Parathyroid adenoma (tissue), 2 donors: ENCODE results near the gene PABPC3.

Experiments used
- H2AFZ ChIP-seq: fragments of 300-600 bp; sonication (generic); one replicate; pipeline ENCODE4 v1.7.0; 2017; ENCODE audit warnings: antibody characterized with exemption, mild to moderate bottlenecking
- H3K27ac ChIP-seq: fragments of 300-600 bp; sonication (generic); one replicate; pipeline ENCODE4 v1.7.0; 2017
- H3K27me3 ChIP-seq: fragments of 300-600 bp; sonication (generic); one replicate; pipeline ENCODE4 v1.7.0; 2017; ENCODE audit warnings: low read length; ENCODE audit not compliant: control insufficient read depth, insufficient read depth
- H3K36me3 ChIP-seq: fragments of 300-600 bp; sonication (generic); one replicate; pipeline ENCODE4 v1.7.0; 2017; ENCODE audit warnings: low read length; ENCODE audit not compliant: control insufficient read depth, insufficient read depth
- H3K4me1 ChIP-seq: fragments of 300-600 bp; sonication (generic); one replicate; pipeline ENCODE4 v1.7.0; 2017; ENCODE audit warnings: control low read depth
- H3K4me2 ChIP-seq: fragments of 300-600 bp; sonication (generic); one replicate; pipeline ENCODE4 v1.7.0; 2017; ENCODE audit warnings: low read length
- H3K4me3 ChIP-seq: fragments of 300-600 bp; sonication (generic); one replicate; pipeline ENCODE4 v1.7.0; 2017; ENCODE audit warnings: low read depth, low read length
- H3K79me2 ChIP-seq: fragments of 300-600 bp; sonication (generic); one replicate; pipeline ENCODE4 v1.7.0; 2017; ENCODE audit warnings: control low read depth
- H3K9ac ChIP-seq: fragments of 300-600 bp; sonication (generic); one replicate; pipeline ENCODE4 v1.7.0; 2017; ENCODE audit warnings: mild to moderate bottlenecking
- H3K9me3 ChIP-seq: fragments of 300-600 bp; sonication (generic); one replicate; pipeline ENCODE4 v1.7.0; 2017; ENCODE audit warnings: low read length; ENCODE audit not compliant: control insufficient read depth
- TF ChIP-seq, protein P1 (sequence below): fragments of 300-600 bp; sonication (generic); IDR thresholded peaks from one replicate; pipeline ENCODE4 v1.7.0; 2017; ENCODE audit warnings: antibody characterized with exemption, mild to moderate bottlenecking
- donor health status: primary hyperparathyroidism.

Gene PABPC3

DNA sequence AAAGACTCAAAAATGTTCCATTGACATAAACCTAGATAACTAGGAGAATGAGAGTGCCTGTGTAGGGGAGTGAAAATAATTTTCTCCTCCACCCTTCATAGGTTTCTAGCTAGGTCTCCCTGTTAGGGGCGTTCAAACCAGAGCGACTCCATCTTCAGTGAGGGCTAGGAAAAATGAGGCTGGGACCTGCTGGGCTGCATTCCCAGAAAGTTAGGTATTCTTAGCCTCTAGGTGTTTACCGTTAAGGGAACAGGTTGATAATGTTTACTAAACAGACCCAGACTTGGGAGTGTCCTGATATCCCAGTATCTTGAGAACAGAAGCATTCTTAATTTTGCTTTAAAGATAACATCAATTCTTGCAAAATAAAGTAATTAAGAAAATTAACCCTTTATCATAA, 20.1 kb downstream of the PABPC3 start:
- Histone ChIP-seq H3K27ac (no peak overlapping the region), H2AFZ (no peak overlapping the region), H3K36me3 (no peaks in the 10 kb centered on the region), H3K4me3 (no peak overlapping the region), H3K9ac (no peak overlapping the region), H3K27me3 (no peaks in the 10 kb centered on the region), H3K9me3 (no peaks in the 10 kb centered on the region), H3K4me1 (no peaks in the 10 kb centered on the region), H3K4me2 (no peak overlapping the region), H3K79me2 (no peaks in the 10 kb centered on the region)
- TF ChIP-seq, protein P1, sequence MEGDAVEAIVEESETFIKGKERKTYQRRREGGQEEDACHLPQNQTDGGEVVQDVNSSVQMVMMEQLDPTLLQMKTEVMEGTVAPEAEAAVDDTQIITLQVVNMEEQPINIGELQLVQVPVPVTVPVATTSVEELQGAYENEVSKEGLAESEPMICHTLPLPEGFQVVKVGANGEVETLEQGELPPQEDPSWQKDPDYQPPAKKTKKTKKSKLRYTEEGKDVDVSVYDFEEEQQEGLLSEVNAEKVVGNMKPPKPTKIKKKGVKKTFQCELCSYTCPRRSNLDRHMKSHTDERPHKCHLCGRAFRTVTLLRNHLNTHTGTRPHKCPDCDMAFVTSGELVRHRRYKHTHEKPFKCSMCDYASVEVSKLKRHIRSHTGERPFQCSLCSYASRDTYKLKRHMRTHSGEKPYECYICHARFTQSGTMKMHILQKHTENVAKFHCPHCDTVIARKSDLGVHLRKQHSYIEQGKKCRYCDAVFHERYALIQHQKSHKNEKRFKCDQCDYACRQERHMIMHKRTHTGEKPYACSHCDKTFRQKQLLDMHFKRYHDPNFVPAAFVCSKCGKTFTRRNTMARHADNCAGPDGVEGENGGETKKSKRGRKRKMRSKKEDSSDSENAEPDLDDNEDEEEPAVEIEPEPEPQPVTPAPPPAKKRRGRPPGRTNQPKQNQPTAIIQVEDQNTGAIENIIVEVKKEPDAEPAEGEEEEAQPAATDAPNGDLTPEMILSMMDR, result no peak

DNA sequence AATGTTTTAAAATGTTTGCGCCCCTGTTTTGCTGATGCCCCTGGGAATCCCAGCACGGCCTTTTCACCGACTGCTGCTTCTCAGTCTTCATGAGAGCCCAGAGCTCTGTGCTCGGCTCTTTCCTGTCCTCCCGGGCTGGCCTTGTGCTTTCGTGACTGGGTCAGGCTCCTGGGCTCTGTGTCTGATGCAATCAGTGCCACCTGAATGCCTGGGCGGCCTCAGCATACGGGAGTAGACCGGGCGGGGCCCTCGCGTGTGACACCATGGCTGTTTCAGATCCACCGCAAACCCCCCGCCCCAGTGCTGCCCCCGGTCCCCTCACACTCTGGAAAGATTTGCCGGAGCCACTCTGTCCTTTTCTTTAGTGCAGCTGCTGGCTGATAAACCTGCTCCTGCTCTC, 21.4 kb downstream of the PABPC3 start:
- no peak overlapping the region for H3K4me2 ChIP-seq
- no peak overlapping the region for H3K27ac ChIP-seq
- TF ChIP-seq, protein P1, result no peak
- H3K4me3 ChIP-seq, result no peak overlapping the region
- H3K9me3 ChIP-seq, result no peaks in the 10 kb centered on the region
- H3K4me1 ChIP-seq, result no peaks in the 10 kb centered on the region
- no peaks in the 10 kb centered on the region for H3K27me3 ChIP-seq
- H3K36me3 ChIP-seq, result no peaks in the 10 kb centered on the region
- no peaks in the 10 kb centered on the region for H3K79me2 ChIP-seq
- no peak overlapping the region for H2AFZ ChIP-seq
- no peak overlapping the region for H3K9ac ChIP-seq

DNA sequence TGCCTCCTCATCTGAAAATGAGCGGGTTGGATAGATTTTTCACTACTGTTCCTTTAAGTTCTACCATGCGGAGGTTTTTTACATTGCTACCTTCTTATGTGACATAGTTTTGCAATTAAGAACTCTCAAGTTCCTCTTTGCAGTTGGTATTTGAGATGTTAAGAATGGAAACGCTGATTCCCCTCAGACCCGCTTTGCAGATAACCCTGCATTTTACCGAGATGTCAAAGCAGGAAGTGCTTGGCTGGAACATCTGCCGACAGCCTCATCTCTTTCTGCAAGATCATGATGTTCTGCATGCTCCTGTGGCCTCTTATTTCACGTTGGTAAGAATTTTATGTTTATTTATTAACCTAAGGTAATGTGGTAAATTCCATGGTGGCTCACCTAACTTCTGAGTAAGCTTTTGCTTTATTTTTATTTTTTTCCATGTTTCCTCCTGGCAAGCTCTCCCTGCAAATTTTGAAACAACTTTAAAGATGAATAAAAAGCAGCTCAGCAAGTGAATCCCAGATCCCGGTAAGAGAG, 22.5 kb downstream of the PABPC3 start:
- no peak overlapping the region for H2AFZ ChIP-seq
- no peak overlapping the region for H3K4me3 ChIP-seq
- TF ChIP-seq, protein P1, result no peak
- H3K4me2 ChIP-seq, result no peak overlapping the region
- H3K4me1 ChIP-seq, result no peaks in the 10 kb centered on the region
- no peaks in the 10 kb centered on the region for H3K36me3 ChIP-seq
- H3K9me3 ChIP-seq, result no peaks in the 10 kb centered on the region
- H3K27me3 ChIP-seq, result no peaks in the 10 kb centered on the region
- H3K9ac ChIP-seq, result no peak overlapping the region
- no peak overlapping the region for H3K27ac ChIP-seq
- H3K79me2 ChIP-seq, result no peaks in the 10 kb centered on the region

DNA sequence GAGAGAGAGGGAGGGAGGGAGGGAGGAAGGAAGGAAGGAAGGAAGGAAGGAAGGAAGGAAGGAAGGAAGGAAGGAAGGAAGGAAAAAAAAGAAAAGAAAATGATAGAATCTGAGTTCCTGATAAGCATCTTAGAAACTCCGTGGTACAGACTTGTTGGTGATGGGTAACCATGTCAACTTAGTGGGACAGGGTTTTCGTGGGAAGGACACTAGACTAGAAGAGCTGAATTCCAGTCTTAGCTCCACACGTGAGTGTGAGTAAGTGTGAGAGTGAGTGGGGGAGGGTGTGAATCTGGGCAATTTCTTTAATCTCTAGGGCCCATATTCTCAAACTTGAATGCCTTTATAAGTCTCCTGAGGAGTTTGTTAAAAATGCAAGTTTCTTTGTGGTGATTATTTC, 35.0 kb downstream of the PABPC3 start:
- TF ChIP-seq, protein P1, result no peak
- Histone ChIP-seq H3K4me2 (no peak overlapping the region), H3K79me2 (no peaks in the 10 kb centered on the region), H3K36me3 (no peaks in the 10 kb centered on the region), H3K9me3 (no peaks in the 10 kb centered on the region), H3K27ac (no peak overlapping the region), H3K9ac (no peak overlapping the region), H2AFZ (no peak overlapping the region), H3K27me3 (no peaks in the 10 kb centered on the region), H3K4me1 (no peaks in the 10 kb centered on the region), H3K4me3 (no peak overlapping the region)

DNA sequence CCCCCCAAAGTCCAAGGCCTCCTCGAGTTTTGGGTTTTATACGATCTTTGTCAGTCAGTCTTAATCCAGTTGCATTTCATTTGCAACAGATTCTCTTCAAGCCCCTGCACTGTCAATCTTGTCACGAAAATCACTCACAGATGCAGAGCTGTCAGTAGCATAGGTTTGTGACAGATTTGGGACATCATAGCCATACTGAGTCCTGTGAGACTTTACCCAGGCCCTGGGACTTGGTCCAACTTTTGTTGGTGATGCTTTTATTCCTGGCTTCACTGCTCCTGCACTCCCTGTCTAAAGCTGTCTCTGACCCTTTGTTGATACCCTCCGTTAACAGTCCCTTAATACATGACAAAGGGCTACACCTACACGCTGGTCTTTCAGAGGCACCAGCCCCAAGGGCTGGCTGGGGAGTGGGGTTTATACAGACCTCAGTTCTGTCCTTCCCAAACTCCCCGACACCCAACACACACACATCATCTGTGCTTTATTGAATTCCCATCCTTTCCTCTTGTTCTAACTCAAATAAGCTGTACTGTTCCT, 36.0 kb downstream of the PABPC3 start:
- H3K4me3 ChIP-seq, result no peak overlapping the region
- no peak overlapping the region for H3K9ac ChIP-seq
- no peaks in the 10 kb centered on the region for H3K79me2 ChIP-seq
- H3K9me3 ChIP-seq, result no peaks in the 10 kb centered on the region
- no peaks in the 10 kb centered on the region for H3K4me1 ChIP-seq
- H3K27me3 ChIP-seq, result no peaks in the 10 kb centered on the region
- no peaks in the 10 kb centered on the region for H3K36me3 ChIP-seq
- TF ChIP-seq, protein P1, result no peak
- H3K27ac ChIP-seq, result no peak overlapping the region
- H2AFZ ChIP-seq, result no peak overlapping the region
- no peak overlapping the region for H3K4me2 ChIP-seq
